K562 (cell line): ENCODE data around the gene ZFP30. TPM values are rescaled to one million over a fixed set of nuclear protein-coding genes. Genes with fewer than 3 reads are reported as not detected.

Experiments used
- BRF1 ChIP-seq: IDR thresholded peaks from 3 replicates; pipeline ENCODE4 v1.6.1; 2011; ENCODE audit warnings: borderline replicate concordance, mild to moderate bottlenecking; ENCODE audit not compliant: insufficient read length; ENCODE audit errors: extremely low read depth
- CBFB ChIP-seq: sonication (generic); formaldehyde crosslinking; IDR thresholded peaks from 2 replicates; pipeline ENCODE4 v1.4.0; 2020; ENCODE audit warnings: mild to moderate bottlenecking, missing genetic modification reagents
- HCFC1 ChIP-seq: IDR thresholded peaks from 2 replicates; pipeline ENCODE4 v1.6.1; 2012; ENCODE audit warnings: low read depth, low read length, improper control_type of control experiment
- HDGF ChIP-seq: fragments of 450-650 bp; IDR thresholded peaks from 2 replicates; pipeline ENCODE4 v1.6.1; 2016
- KDM1A ChIP-seq, 2 experiments: fragments of 450-650 bp; IDR thresholded peaks; 2 replicates each; pipeline ENCODE4 v1.6.1; 2016; ENCODE audit warnings: mild to moderate bottlenecking in 2 of 2
- MGA ChIP-seq: fragments of 450-650 bp; IDR thresholded peaks from 2 replicates; pipeline ENCODE4 v1.6.1; 2016; ENCODE audit warnings: mild to moderate bottlenecking, moderate library complexity
- MTF1 ChIP-seq: fragments of 250-450 bp; sonication (Bioruptor Pico); IDR thresholded peaks from 2 replicates; pipeline ENCODE4 v1.9.0; 2021; ENCODE audit warnings: moderate library complexity, mild to moderate bottlenecking, inconsistent platforms, borderline replicate concordance
- polyA plus RNA-seq, 8 experiments: library from polyadenylated mRNA; depleted of rRNA in 4 of 8; stranded (reverse) in 5 of 8; unstranded in 3 of 8; fragments of >200 nt; fragmentation: Nextera tagmentation in 2 of 8; fragmentation: Illumina TruSeq in 1 of 8; extraction: Ambion mirVana in 2 of 8; extraction: Trizol in 1 of 8; gene quantifications; 2 replicates each; pipeline versions ENCODE4 v1.2.1 to v1.2.3, GENCODE V29; 2011 to 2014; ENCODE audit warnings: inconsistent platforms in 1 of 8, missing spikeins in 1 of 8
- total RNA-seq, 7 experiments: library from RNA; depleted of rRNA in 6 of 7; stranded (reverse); fragments of >200 nt in 6 of 7; fragmentation: Illumina TruSeq in 2 of 7; extraction: Trizol in 2 of 7; gene quantifications; 2 replicates each; pipeline versions ENCODE4 v1.2.1 to v1.2.3, GENCODE V29; 2011 to 2021; ENCODE audit warnings: low replicate concordance in 1 of 7
- TF ChIP-seq, protein P1 (sequence below), 2 experiments: fragments of 450-650 bp in 1 of 2; IDR thresholded peaks; 2 replicates each; pipeline ENCODE4 v1.6.1; 2011 to 2017; ENCODE audit warnings: low read depth in 2 of 2, antibody characterized with exemption in 1 of 2, borderline replicate concordance in 1 of 2, low read length in 1 of 2, mild to moderate bottlenecking in 1 of 2, mixed read lengths in 1 of 2; ENCODE audit not compliant: control insufficient read depth in 1 of 2
- TF ChIP-seq, protein P2 (sequence below): fragments of 250-450 bp; sonication (Bioruptor Pico); IDR thresholded peaks from 2 replicates; pipeline ENCODE4 v1.8.0; 2022; ENCODE audit warnings: moderate library complexity, mild to moderate bottlenecking, inconsistent platforms

The ZFP30 gene
- total and polyA plus RNA-seq, 9 of the 15 experiments (the other 6 are each of a cell fraction or from before 2014, with no cell fraction given) = 1.1 to 11.3 (median 4.9) TPM

- TF ChIP-seq, protein P1, sequence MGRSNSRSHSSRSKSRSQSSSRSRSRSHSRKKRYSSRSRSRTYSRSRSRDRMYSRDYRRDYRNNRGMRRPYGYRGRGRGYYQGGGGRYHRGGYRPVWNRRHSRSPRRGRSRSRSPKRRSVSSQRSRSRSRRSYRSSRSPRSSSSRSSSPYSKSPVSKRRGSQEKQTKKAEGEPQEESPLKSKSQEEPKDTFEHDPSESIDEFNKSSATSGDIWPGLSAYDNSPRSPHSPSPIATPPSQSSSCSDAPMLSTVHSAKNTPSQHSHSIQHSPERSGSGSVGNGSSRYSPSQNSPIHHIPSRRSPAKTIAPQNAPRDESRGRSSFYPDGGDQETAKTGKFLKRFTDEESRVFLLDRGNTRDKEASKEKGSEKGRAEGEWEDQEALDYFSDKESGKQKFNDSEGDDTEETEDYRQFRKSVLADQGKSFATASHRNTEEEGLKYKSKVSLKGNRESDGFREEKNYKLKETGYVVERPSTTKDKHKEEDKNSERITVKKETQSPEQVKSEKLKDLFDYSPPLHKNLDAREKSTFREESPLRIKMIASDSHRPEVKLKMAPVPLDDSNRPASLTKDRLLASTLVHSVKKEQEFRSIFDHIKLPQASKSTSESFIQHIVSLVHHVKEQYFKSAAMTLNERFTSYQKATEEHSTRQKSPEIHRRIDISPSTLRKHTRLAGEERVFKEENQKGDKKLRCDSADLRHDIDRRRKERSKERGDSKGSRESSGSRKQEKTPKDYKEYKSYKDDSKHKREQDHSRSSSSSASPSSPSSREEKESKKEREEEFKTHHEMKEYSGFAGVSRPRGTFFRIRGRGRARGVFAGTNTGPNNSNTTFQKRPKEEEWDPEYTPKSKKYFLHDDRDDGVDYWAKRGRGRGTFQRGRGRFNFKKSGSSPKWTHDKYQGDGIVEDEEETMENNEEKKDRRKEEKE (IDR thresholded peaks at IDR 0.05; ENCODE audit: borderline replicate concordance in 1 of 2, control insufficient read depth in 1 of 2, low read depth in 2 of 2, low read length in 1 of 2) = no peak
- TF ChIP-seq CBFB (0 out of 2 replicates have a peak, but pooled peaks have one; percentile 38), MTF1 (CRISPR knock-in tag) (no peak), BRF1 (no peak), KDM1A (IDR thresholded peaks at IDR 0.05) (peak; percentile 33 to 74; a peak in 1 of 4 replicates), HCFC1 (no peak; the same call in 1 of the 2 replicates), HDGF (no peak), MGA (peak; percentile 88)
- TF ChIP-seq, protein P2, sequence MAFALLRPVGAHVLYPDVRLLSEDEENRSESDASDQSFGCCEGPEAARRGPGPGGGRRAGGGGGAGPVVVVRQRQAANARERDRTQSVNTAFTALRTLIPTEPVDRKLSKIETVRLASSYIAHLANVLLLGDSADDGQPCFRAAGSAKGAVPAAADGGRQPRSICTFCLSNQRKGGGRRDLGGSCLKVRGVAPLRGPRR (CRISPR knock-in tag) = no peak
Observed at GRCh38 chr19:37655689-37656371, 565 bp upstream of the ZFP30 start (continued).
